Measurements from ENCODE around the gene MLLT1. TPM values are rescaled to one million over a fixed set of nuclear protein-coding genes. Genes with fewer than 3 reads are reported as not detected.

Gene MLLT1
- total and polyA plus RNA-seq, 10 of the 15 experiments (the other 5 are each of a cell fraction or from before 2014, with no cell fraction given): 0.16 to 61.1 (median 8.5) TPM

DNA sequence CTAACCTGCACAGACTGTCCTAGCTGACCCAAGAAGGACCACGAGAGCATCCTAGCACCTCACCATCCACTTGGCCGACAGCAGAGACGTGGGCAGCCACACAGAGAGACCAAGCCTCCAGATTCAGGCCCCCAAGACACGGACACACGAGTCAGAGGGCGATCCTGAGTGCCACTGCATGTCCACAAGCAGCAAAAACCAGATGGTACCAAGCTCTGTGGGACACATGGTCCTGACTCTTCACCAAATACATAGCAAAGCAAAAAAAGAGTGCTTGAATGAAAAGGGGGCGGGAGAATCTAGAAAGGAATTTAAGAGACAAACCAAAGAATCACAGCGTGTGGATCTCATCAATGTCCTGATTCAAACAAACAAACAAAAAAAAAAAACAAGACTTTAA is 45.2 kb downstream of the MLLT1 start:
- WGBS (ENCODE audit: insufficient coverage, insufficient replicate concordance, low lambda C conversion rate, missing lambda C conversion rate): 97% methylated on average over 8 of the region's 8 CpGs
- Histone ChIP-seq H3K36me3 (ENCODE audit: control insufficient read depth in 2 of 2, insufficient read depth in 2 of 2, low read length in 1 of 2) (peaks cover 2 to 17% of the 10 kb centered on the region in 2 experiments; a peak in 3 of 4 replicates), H3K9ac (ENCODE audit: control insufficient read depth, insufficient read depth, low read length) (no peak overlapping the region), H4K20me1 (ENCODE audit: control insufficient read depth, insufficient read depth) (no peaks in the 10 kb centered on the region; the same call in 1 of the 2 replicates), H3K4me3 (no peak overlapping the region), H3K9me3 (replicated peaks; ENCODE audit: control insufficient read depth, insufficient read depth, low read length) (no peaks in the 10 kb centered on the region), H3K27ac (ENCODE audit: control insufficient read depth, insufficient read depth) (no peak overlapping the region), H3K79me2 (ENCODE audit: control insufficient read depth, insufficient read depth, low read length) (peaks cover 7% of the 10 kb centered on the region), H2AFZ (ENCODE audit: control insufficient read depth, low read depth, low read length) (no peak overlapping the region), H3K27me3 (replicated peaks in 1 of 2; ENCODE audit: control insufficient read depth in 2 of 2, insufficient read depth in 2 of 2, low read length in 1 of 2) (no peaks in the 10 kb centered on the region), H3K4me2 (ENCODE audit: control insufficient read depth, insufficient read depth) (no peak overlapping the region), H3K4me1 (ENCODE audit: control insufficient read depth, insufficient read depth, low read length) (no peaks in the 10 kb centered on the region)
- no peak for FAIRE-seq
- no peak for ATAC-seq
- no peak for TF ChIP-seq FOXK2 (IDR thresholded peaks at IDR 0.05)
- TF ChIP-seq RB1 (IDR thresholded peaks at IDR 0.05; ENCODE audit: borderline replicate concordance): no peak
- no peak for TF ChIP-seq PAX8 (IDR thresholded peaks at IDR 0.05)
- no peak for TF ChIP-seq TCF3 (IDR thresholded peaks at IDR 0.05; ENCODE audit: borderline replicate concordance, insufficient read depth, low read depth, low read length)
- no peak for TF ChIP-seq ZZZ3 (IDR thresholded peaks at IDR 0.05; ENCODE audit: control insufficient read depth, insufficient read length, low read depth)
- TF ChIP-seq MEF2A (IDR thresholded peaks at IDR 0.05; ENCODE audit: insufficient read depth, low read depth, low read length): no peak
- no peak for TF ChIP-seq IKZF2 (IDR thresholded peaks at IDR 0.05)
- TF ChIP-seq BHLHE40 (IDR thresholded peaks at IDR 0.05; ENCODE audit: borderline replicate concordance in 1 of 2, low read depth in 2 of 2, low read length in 1 of 2): no peak
- no peak for TF ChIP-seq IRF4 (IDR thresholded peaks at IDR 0.05; ENCODE audit: low read depth, low read length)
- TF ChIP-seq ZNF274 (IDR thresholded peaks at IDR 0.05; ENCODE audit: insufficient read depth, insufficient read length): no peak
- ChIA-PET CTCF (no interaction called here), SMC1A (ENCODE audit: uncharacterized antibody, unreplicated experiment) (no interaction called here), POLR2A (no interaction called here), RAD21 (ENCODE audit: unreplicated experiment) (no interaction called here)
- intact Hi-C loops (cut with micrococcal nuclease; ENCODE audit: unreplicated experiment) (no loop called here), in situ Hi-C loops (cut with MboI) (no loop called here)
- BruUV-seq (replicated peaks): no TSS peak
- no peak for DNase-seq (ENCODE audit: low read depth, low spot score)
